Esophagus mucosa (tissue), 1 donor: ENCODE data around the gene VMO1. TPM values are rescaled to one million over a fixed set of nuclear protein-coding genes. Genes with fewer than 3 reads are reported as not detected.

Experiments used
- ATAC-seq: fragments of 200-7000 bp; cut with Tn5 transposase; one replicate; pipeline ENCODE4 v1.9.1; 2020
- total RNA-seq: library from RNA; stranded (reverse); gene quantifications from one replicate; pipeline ENCODE4 v1.2.4, GENCODE V29; 2023
- donor health status: DM: yes; HTN: yes; CAD: no.

Gene VMO1
- total RNA-seq, 1 donor from 2014 or later: 2.3 TPM

- no peak for ATAC-seq
Observed at GRCh38 chr17:4759776-4760236, 26.4 kb downstream of the VMO1 start.

GRCh38 chr17:4753392-4753791 is 32.8 kb downstream of the VMO1 start:
- ATAC-seq: no peak

DNA sequence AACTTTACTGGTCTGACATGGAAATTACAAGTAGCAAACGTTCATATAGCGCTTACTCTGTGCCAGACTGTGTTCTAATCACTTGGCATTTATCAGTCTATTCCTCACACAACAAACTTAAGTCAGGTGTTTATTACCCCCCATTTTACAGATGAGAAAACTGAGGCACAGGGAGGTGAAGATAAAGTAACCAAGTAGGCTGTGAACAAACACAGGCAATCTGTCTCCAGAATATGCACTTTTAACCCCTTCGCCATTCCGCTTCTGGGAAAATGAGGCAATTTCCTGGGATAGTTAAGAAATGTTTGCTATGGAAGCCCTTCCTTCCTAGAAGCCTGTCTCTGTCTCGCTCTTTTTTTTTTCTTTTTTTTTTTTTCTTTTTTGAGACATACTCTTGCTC is 34.2 kb downstream of the VMO1 start:
- ATAC-seq: no peak

DNA sequence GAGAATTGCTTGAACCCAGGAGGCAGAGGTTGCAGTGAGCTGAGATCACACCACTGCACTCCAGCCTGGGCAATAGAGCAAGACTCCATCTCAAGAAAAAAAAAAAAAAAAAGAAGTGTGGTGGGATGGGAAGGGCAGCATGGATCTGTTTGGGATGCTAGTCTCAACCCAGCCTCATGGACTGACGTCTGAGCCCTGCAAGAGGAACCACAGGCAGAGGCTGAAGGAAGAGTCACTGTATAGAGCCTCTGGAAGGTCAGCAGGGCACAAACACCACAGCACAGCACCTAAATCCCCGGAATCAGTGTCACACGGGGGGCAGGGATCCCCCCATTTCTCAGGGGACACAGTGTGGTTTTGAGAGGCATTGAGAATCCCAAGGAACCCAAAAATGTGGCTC is 35.6 kb downstream of the VMO1 start:
- ATAC-seq: no peak

DNA sequence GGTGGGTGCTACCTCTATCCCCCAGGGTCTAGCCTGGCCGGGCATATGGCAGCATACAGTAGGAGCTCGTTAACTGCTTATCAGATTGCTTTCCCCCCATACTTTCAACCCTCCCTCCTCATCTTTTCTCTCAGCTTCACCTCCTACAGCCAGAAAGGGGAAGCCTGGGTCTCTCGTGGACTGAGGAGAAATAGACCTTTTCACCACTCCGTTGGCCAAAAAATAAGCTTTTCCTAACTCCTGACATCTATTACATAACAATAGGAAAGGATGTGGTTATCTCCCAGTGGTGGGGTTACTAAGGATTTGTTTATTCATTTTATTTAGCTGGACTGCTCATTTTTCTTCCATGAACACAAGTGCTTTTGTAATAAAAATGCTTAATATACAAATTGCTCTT is 37.5 kb downstream of the VMO1 start:
- no peak for ATAC-seq

DNA sequence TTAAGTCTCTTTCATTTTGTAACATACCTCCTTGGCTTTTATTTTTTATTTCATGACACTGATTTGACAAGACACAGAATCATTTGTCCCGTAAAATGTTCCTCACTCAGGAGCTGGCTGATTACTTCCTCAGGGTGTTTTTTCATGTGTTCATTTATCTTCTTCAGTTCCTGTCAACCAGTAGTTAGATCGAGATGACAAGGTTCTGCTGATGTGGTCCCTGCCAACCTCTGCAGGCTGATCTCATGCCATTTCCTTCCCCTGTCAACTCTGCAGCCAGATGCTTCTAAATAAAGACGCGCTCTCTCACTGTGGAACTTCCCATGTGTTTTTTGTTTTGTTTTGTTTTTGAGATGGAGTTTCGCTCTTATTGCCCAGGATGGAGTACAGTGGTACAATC is 38.3 kb downstream of the VMO1 start:
- no peak for ATAC-seq

- no peak for ATAC-seq
Observed at GRCh38 chr17:4744999-4745969, 40.9 kb downstream of the VMO1 start.

DNA sequence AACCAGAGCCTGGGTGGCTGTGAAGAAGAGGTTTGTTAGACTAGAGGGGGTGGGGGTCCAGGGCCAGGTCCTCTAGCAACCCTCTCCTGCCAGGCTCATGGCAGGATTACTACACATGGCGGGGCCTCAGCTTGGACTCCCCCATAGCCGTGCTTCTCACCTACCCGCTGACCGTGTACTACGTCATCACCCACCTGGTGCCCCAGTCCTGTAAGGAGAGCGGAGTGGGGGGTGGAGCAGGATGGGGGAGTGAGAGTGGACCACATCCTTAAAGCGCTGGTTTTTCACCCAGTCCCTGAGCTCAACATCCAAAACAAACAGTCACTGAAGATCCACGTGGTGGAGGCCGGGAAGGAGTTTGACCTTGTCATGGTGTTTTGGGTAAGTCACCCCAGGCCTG is 42.3 kb downstream of the VMO1 start:
- no peak for ATAC-seq

DNA sequence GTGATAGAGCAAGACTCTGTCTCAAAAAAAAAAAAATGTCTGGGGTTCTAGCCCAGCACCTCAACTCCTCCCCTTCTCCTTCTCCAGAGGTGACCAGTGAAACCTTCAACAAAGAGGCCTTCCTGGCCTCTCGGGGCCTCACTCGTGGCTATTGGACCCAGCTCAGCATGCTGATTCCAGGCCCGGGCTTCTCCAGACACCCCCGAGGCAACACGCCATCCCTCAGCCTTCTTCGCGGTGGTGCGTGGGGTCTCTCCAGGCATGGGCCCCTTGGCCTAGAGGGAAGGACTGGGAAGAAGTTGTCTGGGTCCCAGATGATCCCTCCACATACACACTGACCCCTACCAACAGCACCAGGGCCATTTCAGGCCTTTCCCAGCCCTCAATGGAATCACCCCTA is 42.9 kb downstream of the VMO1 start:
- no peak for ATAC-seq

GRCh38 chr17:4742629-4743028 is 43.5 kb downstream of the VMO1 start:
- no peak for ATAC-seq

GRCh38 chr17:4742133-4742532 is 44.0 kb downstream of the VMO1 start:
- no peak for ATAC-seq

GRCh38 chr17:4741544-4741943 is 44.6 kb downstream of the VMO1 start:
- no peak for ATAC-seq

- ATAC-seq: no peak
Observed at GRCh38 chr17:4740584-4740983, 45.6 kb downstream of the VMO1 start.

- no peak for ATAC-seq
Observed at GRCh38 chr17:4740025-4740351, 46.2 kb downstream of the VMO1 start.

- ATAC-seq: peak; percentile 71
Observed at GRCh38 chr17:4739122-4740024, 46.8 kb downstream of the VMO1 start, which contains the start of the genes CXCL16 and ZMYND15. Gene CXCL16 (minus strand): TSS chr17:4739928. CDS start chr17:4739339, 589 bp downstream. Gene ZMYND15 (plus strand): TSS chr17:4739833. CDS start chr17:4740549, 716 bp downstream.

GRCh38 chr17:4738136-4739121 is 47.7 kb downstream of the VMO1 start:
- peak; percentile 65 for ATAC-seq

DNA sequence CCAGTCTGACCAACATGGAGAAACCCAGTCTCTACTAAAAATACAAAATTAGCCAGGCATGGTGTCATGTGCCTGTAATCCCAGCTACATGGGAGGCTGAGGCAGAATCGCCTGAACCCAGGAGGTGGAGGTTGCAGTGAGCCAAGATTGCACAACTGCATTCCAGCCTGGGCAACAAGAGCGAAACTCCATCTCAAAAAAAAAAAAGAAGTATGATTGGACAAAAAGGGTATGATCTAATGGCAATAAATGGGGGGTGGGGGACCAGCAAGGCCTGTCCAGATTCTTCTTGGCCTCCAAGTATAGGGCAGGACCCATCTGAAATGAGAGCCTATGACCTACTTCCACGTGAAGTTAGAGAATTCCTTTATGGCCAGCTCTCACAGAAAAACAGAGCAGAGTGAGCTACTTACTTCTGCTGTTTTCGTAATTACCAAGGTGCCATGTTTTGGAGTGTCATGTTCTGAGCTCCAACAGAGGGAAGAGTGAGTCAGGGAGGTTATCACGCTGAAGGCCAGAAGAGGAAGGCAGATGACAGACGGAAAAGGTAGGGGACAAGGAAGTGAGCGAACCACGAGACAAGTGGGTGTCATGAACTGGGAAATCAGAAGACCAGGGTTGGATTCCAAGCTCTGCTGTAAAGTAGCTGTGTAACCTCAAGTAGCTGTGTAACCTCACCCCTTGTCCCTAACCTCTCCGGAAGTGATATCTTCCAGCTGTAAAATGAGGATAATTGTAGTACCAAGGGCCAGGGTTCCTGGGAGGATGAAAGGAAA is 50.1 kb downstream of the VMO1 start:
- ATAC-seq: no peak
